ENCODE data around the gene GPC3.
"Not testable (repeated sequence)": the region's sequence is repeated elsewhere in the genome, so short reads cannot be mapped to it uniquely, and the experiment has no call there.

The GPC3 gene

DNA sequence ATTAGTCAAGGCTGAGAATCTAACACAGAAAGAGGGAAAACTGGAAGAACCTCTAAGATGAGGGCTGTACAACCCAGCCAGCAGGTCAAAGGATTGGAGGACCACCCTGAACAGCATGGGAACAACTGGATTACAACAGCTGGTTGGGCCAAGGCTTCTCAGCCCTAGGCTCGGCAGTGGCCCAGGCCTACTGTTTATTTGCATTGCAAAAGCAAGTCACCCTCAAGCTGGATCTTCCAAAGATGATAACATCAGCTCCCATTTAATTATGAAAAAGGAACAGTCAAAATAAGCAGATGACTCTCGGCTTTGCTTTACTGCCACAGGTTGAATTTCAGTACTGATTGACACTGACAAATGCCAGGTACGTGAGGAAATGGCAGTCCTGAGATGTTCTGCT is 61.8 kb downstream of the GPC3 start:
- no peak for FAIRE-seq

DNA sequence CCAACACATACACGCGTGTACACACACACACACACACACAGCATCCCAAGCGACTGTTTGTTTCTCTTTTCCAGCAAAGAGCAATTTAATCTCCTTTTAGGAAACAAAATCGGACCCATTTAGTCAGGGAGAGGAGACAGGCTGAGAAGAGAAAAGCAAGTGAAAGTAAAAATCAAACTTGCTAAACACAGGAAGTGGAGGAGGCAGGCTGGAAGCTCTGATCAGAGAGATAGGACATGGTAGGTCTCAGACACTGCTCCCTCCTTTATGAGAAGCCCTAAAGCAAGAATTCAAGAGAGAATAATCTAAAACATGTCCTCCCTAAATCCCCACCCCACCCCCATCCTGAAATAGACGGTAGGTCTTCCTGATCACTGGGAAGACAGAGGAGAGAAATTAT is 62.3 kb downstream of the GPC3 start:
- FAIRE-seq: peak; percentile 5

DNA sequence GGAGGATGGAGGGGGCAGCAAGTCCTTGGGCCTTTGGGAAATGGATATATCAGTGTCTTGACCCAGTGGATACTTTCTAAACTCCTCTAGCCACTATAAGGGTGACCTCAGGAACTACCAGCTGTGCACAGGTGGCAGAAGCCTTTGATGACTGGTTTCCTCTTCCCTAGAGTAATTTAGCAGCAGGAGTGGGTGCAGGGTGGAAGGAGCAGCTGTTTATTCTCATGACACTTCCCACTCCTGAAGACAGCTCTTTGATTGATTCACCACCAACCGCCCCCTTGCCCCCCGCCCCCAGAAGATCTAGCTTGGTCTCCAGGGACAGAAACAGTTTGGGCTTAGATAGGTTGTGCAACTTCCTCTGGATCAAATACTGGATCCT is 63.0 kb downstream of the GPC3 start:
- no peak for FAIRE-seq

DNA sequence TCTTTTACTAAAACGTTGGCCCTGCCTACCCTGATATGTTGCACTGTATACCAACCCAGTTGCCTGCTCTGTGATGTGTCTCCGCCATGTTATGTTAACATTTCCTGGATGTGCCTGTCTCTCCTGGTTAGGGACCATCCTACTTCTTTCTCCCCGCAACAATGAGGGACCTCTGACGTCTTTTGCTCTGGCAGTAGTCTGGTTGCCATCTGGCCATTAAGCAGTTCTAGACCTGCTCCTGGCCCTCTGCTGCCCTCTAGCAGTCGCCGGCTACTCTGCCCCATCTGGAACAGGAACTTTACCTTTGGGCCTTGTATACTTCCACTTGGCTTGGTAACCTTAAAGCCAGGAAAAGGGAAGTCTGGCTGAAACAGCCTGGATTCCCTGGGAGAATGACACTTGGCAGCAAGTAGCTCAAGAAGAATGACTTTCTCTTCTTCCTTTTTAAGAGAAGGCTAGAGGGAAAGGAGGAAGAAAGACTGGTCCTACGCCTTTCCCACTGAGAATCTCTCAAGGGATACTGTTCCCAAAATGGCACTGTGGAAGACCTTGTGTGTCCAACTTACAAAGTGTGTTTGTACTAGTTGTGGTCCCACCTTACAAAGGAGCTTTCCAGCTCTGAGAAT is 63.5 kb downstream of the GPC3 start:
- no peak for FAIRE-seq

DNA sequence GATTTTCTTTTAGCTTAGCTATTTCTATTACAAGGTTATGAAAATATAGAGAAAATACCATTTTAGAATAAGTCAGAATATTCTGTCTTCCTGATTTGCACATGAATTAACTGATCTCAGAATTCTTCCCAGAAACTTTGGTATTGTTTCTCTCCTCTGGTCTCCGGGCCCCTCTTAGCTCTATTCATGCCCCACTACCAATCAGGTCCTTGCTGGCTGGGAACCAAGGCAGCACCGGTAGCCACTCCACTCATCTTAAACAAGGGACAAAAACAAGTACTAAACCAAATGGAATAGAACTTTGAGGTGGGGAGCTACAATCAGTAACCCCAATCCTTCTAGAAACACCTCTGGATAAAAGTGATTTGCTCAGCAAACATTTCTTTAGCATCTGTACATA is 64.3 kb downstream of the GPC3 start:
- FAIRE-seq: no peak

DNA sequence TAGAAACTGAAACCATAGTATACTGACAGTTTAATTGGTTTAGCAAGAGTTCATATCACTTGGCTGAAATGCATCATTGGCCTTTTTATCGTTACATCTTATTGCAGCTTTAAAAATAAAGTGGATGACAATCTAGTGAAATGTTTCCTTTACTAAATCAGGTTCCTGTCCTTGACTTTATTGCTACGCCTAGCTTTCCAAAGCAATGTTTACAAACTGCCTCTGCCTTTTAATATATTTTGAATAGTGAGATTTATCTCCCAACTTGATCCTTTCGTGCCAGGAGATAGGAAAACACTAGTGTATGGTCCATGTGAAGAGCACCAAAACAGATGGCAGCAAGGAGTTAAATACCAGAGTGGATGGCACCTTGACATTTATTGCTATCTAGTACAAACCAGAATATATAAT is 67.0 kb downstream of the GPC3 start:
- peak; percentile 49 for FAIRE-seq

DNA sequence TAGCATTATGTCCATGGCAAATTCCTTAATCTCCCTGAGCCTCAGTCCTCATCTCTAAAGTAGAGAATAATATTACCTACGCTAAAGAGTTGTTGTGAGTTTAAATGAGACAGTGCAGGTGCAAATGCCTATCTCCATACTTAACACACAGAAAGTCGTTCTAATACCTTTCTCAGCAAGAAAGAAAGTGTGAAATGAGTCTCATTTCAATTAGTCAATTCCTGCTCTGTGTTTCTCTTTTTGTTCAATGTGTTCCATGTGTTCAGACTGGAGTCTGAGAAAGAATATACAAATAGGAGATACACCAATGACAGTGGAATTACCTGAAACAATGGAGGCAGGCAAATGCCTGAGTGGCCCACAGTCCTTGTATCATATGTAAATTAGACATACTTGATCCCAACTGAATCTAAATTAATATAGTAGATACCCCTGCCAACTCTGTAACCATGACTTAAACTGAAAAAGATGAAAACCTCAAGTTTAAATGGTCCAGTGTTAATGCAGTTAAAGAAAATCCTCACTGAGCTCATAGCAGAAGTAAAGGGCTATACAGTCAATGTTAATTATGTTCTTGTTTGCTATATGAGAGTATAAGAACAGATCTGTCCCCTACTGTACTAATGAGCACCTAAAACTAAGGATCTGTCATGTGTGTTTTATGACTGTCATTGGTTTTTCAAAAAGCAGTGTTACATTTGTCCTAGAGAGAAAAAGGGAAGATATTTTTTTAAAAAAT is 68.2 kb downstream of the GPC3 start:
- FAIRE-seq: no peak

DNA sequence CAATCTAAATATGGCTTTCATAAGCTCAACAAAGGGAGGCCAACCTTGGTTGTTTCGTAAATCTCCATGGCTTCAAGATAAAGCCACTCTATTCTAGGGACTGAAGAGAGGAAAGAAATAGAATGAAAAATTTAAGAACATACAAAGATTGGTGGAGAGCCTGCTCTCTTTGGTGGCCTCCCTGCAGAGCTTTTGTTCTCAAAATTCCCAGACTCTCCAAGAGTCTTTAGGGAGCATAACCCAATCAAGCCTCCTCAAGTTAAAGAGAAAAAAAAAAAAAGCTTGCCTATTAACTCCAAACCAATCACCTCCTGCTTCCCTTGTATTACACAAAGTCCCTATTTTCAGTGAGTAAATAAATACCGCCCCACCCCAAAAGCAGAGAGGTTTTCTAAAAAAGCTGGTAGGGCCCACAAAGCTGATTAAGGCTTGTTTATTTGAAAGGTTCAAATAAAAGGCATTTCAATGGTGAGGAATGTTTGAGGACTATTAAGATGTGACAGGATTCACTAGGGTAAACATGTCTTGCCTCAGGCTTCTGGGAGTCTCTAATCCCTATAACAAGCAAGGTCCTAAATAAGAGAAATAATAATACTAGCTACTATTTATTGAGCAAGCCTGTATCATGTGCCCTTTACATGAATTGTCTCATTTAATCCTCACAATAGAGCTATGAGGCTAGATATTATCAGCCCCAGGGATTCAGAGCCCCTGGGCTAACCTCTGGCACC is 71.6 kb downstream of the GPC3 start:
- FAIRE-seq: no peak

DNA sequence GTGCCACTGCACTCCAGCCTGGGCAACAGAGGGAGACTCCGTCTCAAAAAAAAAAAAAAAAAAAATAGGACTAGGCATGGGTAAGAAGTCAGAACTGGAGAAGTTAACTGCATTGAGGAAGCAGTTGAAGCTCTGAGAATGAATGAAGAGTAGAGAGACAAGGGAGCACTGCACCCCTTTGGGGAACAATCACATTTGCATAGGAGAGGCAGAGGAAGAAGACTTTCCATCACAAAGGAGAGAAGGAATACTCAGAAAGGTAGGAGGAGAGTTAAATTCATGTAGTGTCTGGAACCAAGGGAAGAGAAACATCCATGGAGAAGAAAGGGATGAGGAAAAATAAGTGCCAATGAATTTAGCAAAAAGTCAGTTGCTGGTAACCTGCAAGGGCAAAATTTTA is 72.4 kb downstream of the GPC3 start:
- no peak for FAIRE-seq

DNA sequence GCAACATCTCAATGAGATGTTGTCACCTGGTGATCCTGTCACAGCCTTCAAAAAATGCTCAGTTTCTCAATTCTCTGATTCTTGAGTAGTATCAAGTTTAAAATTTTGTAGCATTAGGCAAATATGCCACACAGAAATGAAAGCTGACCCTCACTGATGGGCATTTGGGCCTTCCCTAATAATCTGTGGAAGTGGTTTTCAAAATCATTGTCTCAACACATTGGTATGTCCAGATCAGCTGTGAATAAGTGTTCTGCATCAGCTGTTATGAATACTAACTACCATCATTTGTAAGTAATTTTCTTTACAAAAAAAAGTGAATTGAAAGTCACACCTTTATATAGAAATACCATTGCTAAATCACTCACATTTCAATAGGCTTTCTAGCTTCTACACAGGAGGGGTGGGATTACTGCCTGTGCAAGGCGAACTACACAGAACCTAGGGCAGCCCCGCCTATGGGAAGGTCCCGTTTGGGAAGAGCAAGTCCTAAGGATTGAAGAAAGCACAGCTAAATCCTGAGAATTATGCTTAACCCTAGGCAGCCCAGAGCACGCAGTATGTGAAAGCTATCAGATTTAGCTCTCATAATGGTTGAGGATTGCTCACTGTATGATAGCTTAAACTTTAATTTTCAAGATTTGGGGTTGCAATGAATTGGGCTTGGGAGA is 73.4 kb downstream of the GPC3 start:
- no peak for FAIRE-seq

DNA sequence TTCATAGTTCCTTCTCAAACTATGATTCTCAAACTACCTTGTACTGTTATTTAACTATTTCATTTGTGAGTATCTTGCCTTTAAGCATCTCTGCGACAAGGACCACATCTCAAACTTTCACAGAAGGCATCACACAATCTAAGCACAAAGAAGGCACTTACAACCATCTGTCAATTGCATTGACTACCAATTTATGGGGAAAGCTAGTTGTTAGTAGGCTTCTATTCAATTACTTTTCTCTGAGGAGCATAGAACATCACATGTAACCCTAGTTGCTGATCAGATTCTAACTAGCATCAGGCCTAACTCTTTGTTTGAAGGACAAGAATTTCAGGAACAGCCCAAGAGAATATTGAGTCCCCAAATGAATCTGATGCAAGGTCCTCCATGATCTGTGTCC is 74.9 kb downstream of the GPC3 start:
- no peak for FAIRE-seq

DNA sequence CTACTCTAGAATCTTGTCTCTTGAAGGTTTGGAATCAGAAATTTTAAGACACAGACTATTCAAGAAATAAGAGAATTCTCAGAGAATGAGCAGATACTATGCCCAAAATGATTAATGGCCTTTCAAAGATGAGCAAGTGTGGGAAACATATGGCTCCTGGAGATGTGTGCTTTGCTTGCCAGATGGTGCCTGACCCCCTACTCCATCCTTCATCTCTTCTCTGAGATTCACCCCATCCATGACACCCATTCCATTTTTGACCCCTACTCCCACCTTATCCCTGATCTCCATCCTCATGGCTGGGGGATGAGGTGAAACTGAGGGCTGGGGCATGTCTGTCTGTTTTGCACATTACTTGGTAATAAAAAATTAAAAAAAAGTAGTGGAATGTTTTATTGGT is 75.5 kb downstream of the GPC3 start:
- FAIRE-seq: no peak

DNA sequence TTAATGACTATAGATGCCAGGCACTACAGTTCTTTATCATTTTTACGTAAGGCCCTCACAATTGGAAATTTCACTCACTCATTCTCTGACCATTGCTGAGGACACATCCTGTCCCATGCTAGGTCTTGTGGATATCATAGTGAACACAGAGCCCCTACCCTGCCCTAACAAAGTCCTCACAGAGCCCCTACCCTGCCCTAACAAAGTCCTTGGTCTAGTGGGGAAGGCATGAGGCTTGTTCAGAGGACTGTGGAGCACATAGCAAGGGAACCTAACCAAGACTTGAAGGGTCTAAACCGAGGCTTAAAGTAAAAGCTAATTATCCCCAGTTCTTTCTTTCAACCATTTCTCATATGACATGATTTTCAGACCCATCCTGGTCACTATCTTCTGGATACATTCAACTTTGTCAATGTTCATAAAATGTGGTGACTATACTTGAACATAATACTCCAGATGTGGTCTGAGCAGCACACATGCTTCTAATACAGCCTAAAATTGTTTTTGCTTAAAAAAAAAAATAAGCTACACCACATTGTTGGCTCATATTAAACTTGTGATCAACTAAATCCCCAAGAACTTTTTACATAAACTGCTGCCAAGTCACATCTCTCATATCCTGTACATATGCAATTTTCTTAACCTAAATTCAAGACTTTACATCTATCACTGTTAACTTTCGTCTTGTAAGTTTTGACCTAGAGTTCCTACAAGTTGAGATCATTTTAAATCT is 77.0 kb downstream of the GPC3 start:
- FAIRE-seq: no peak

DNA sequence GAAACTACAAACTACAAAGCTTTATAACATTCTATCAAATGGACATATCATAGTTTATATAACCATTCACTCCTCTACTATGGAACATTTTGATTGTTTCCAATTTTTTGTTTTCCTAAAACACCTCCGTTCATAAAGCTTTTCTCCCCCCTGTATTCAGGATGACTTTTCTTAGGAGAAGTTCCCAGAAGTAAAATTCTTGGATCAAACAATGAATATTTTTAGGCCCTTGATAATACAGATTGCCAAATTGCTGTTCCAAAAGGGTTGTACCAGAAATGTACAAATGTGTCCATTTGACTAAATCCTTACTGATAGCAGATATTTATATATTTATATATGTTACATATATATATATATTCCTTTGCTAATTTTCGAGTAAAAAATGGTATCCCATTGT is 77.8 kb downstream of the GPC3 start:
- peak; percentile 81 for FAIRE-seq

DNA sequence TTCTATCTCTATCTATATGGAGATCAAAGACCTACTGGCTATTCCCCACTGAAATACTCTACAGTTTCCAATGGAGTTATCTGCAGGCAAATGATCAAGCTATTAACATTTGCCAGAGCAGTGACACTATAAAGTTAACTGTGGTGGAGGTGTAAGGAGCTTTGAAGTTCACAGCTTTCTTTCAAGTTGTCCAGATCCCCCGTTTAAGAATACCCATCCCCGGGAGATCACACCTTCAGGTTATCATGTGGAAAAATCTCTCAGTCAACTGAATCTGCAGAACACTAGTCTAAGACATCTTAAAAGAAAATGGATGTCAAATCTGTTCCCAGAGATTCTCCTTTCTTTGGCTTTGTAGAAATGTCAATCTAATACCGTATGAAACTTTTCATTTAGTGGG is 80.1 kb downstream of the GPC3 start:
- no peak for FAIRE-seq

DNA sequence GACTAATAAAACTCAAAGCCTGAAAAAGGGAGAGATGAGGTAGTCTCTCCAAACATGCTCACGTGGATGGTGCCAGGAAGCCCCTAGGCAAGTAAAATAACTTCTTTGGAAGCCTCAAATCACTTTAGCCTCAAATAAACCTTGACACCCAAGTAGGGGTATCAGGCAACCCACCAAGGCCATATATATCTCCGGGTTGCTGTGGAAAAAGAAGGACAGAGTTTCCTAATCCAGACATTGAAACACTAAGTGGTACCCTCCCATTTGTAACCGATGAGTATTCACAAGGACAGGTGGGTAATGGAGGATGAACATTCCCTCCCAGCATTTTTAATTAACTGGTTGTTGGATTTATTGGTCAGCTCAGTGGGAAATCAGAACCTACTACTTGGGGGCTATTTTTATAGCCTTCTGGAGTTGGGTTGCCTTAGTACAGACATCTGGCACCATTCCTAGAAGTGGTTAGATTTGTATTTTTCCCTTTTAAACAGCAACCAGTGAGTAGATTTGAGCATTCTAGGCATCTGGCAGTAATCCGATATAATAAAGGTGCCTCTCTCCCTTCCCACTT is 87.7 kb downstream of the GPC3 start:
- no peak for FAIRE-seq

DNA sequence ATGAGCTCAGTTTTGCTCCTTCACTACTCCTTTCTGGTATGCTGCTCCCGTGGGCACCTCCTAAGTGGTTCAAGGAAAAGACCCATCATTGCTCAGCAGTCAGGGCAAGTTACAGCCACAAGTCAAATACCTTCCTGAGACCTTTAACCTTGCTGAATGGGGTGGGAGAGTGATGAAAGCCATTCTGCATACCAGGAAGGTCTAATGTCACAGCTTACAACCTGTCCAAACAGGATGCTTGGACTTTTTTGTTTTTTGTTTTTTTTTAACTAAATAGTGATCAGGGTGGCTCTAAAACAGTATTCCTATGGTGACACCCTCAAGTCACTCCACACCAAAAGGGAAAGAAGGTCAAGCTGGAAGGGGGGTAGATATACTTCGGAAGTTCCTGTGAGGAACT is 93.1 kb downstream of the GPC3 start:
- no peak for FAIRE-seq

DNA sequence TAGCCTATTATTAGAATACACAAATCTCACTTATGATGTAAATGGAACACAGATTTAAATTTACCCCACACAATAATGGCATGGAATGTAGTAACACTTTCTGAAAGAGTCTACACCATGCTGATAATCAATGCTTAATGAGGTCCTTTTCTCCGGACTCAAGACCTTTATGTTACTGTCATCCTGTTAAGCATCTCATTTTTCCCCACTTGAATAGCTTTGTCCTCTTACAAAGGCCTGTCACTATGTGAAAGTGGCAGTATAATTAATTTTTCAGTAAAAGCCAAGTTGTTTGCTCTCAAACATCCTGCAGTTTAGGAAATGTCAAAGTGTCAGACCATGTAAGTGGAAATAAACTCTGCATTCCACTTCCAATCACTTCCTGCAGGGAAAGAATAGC is 96.4 kb downstream of the GPC3 start:
- no peak for FAIRE-seq

DNA sequence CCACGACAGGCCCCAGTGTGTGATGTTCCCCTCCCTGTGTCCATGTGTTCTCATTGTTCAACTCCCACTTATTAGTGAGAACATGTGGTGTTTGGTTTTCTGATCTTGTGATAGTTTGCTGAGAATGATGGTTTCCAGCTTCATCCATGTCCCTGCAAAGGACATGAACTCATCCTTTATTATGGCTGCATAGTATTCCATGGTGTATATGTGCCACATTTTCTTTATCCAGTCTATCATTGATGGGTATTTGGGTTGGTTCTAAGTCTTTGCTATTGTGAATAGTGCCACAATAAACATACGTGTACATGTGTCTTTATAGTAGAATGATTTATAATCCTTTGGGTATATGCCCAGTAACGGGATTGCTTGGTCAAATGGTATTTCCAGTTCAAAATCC is 97.3 kb downstream of the GPC3 start:
- FAIRE-seq: not testable (repeated sequence)

DNA sequence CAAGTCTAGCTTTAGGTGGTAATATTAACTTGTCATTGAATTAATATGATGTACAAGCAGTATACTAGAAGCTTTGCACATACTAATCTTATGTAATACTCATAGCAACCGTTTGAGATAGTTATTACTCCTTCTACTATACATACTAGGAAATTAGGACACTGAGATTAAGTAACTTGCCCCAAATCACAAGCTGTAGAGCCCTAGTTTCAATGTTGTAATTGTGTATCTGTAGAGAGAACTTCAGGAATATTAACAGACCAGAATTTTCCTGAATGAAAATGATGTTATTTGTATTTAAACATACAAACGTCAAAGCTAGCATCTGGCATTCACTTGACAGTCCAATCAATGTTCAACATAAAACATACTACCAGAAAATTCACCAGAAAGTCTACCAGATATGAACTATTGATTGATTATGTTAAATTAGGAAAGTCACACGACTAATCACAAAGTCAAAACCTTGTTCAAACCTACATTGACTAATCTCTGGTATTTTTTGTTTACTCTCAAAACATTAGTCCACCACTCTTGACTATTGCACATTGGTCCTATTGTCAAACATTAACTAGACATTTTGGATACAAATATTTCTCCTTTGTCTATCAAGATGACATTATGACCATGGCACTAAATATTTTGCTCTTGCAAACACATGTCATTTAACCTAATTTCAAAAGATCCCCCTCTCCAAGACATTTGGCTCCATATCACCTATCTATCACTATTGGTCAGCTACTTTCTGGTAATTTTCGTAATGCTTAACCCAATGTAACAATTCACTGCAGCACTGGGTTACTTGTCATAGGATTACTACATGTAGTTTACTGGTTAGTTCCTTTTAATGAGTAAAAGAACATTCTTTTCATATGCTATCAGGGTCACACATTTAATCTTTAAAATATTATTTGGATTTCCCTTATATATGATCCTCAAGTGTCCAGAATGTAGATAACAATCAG is 100.7 kb downstream of the GPC3 start:
- FAIRE-seq: peak; percentile 51

DNA sequence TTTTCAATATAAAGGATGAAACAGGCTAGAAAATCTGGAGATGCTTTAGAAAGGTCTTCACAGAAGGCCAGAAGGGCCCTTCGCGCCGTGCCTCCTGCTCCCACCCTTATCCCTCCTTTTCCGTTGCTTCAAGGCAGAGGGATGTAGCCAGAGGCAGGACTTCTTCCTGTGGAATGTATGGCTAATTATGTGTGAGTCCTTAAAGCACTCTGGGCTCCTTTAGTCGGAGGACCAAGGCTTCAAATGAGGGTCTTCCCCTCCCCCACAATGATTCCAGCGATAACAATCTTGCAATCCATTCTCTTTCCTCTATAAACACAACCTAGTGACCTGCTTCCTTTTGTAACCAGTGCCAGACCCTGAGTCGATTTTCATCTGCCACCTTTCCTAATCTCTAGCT is 103.5 kb downstream of the GPC3 start:
- no peak for FAIRE-seq

Measured in colon (tissue), 2 donors.